Heart right ventricle (tissue), 16 donors: ENCODE results near the gene SLC35F1. TPM values are rescaled to one million over a fixed set of nuclear protein-coding genes. Genes with fewer than 3 reads are reported as not detected.
A peak's percentile ranks its signal among the peaks of the same experiment; 100 is the strongest.
"Not testable (repeated sequence)": the region's sequence is repeated elsewhere in the genome, so short reads cannot be mapped to it uniquely, and the experiment has no call there.

Source experiments
- ATAC-seq, 8 donors: fragments of 200-7000 bp; cut with Tn5 transposase; one replicate each; pipeline ENCODE4 v1.9.1; 2020; ENCODE audit warnings: mild to moderate bottlenecking in 8 of 8, moderate library complexity in 8 of 8, moderate number of reproducible peaks in 1 of 8
- DNase-seq, 2 donors: peaks; one replicate each; pipeline ENCODE4 v3.0.0-alpha.2; 2020
- H3K27ac ChIP-seq, 10 donors: fragments of 200-600 bp; sonication (generic) in 2 of 10; one replicate each; pipeline versions ENCODE4 v1.5.0 to v1.8.0; 2020 to 2022; ENCODE audit warnings: mild to moderate bottlenecking in 3 of 10
- H3K27me3 ChIP-seq, 7 donors: fragments of 200-600 bp; one replicate each; pipeline ENCODE4 v1.8.0; 2021 to 2022; ENCODE audit warnings: mild to moderate bottlenecking in 2 of 7
- H3K36me3 ChIP-seq, 9 donors: fragments of 200-600 bp; sonication (generic) in 1 of 9; one replicate each; pipeline versions ENCODE4 v1.5.0 to v1.8.0; 2020 to 2022; ENCODE audit warnings: mild to moderate bottlenecking in 2 of 9
- H3K4me1 ChIP-seq, 9 donors: fragments of 200-600 bp; sonication (generic) in 1 of 9; one replicate each; pipeline versions ENCODE4 v1.5.0 to v1.8.0; 2020 to 2022; ENCODE audit warnings: mild to moderate bottlenecking in 4 of 9
- H3K4me3 ChIP-seq, 10 donors: fragments of 200-600 bp; sonication (generic) in 2 of 10; one replicate each; pipeline versions ENCODE4 v1.5.0 to v1.8.0; 2020 to 2022; ENCODE audit warnings: mild to moderate bottlenecking in 7 of 10, moderate library complexity in 2 of 10
- H3K9me3 ChIP-seq, 11 donors: fragments of 200-600 bp in 10 of 11; sonication (generic) in 2 of 11; one replicate each; pipeline versions ENCODE4 v1.5.0 to v1.8.0; 2013 to 2022; ENCODE audit warnings: mild to moderate bottlenecking in 2 of 11, control low read depth in 1 of 11, moderate library complexity in 1 of 11
- WGBS, 2 donors: extraction: QIAGEN DNeasy Blood & Tissue Kit; methylation state at CpG; one replicate each; pipeline ENCODE4 v1.1.7; 2013; ENCODE audit warnings: inconsistent platforms in 1 of 2; 5-methylcytosine and 5-hydroxymethylcytosine counted together
- intact Hi-C, 10 donors: fragments of 100-400 bp; cut with DNase I; formaldehyde crosslinking; loops; one replicate each; pipeline versions ENCODE4 v1.11.1 to v1.14.2; 2022
- polyA plus RNA-seq, 2 donors: library from polyadenylated mRNA; stranded (reverse); fragments of 200-250 nt; gene quantifications; one replicate each; pipeline ENCODE4 v1.2.3, GENCODE V29; 2013
- total RNA-seq, 10 donors: library from RNA; stranded (reverse); fragmentation: NEBNext Ultra II Directional in 3 of 10; extraction: Animal tissue kit (Norgen Biotek cat#: 25700) in 3 of 10; gene quantifications; one replicate each; pipeline versions ENCODE4 v1.2.1 to v1.2.4, GENCODE V29; 2021 to 2023
- TF ChIP-seq, protein P1 (sequence below), 9 donors: fragments of 200-600 bp; sonication (generic) in 2 of 9; IDR thresholded peaks; one replicate each; pipeline versions ENCODE4 v1.5.0 to v1.8.0; 2021 to 2022; ENCODE audit warnings: antibody characterized with exemption in 9 of 9, mild to moderate bottlenecking in 5 of 9, moderate library complexity in 1 of 9
- donor health status: Arrhythmogenic right ventricular cardiomyopathy.
- donor health status: ischemic (EF 13 %, LVEDD 7.1; RV severe dilation, severe dysfunction).
- donor health status: healthy with polysubstance abuse.
- donor health status: DM: no; HTN: yes; CAD: no.
- donor health status: DM: no; HTN: no; CAD: no.
- donor health status: ischemic (EF 25% LVEDD 6.9; RV normal size, moderate dysfunction).
- donor health status: ischemic (EF 25% LVEDD 5.7; RV mildly dilated, moderate dysfunction).
- donor health status: healthy.
- donor health status: DM: yes; HTN: yes; CAD: no.
- donor health status: Ischemic cardiomyopathy.
- donor health status: ischemic (EF 35%, LVEDD 5.7; RV mildly dilated, moderate dysfunction).
- donor health status: nonischemic (EF 11% LVEDD 7.7; RV severe dilation, severe dysfunction).
- donor health status: DM: yes; HTN: yes; CAD: no.
- donor health status: PGD.
- donor health status: ischemic (EF 29% LVEDD 5.4; RV normal size, mild dysfunction).
- donor health status: nonischemic (EF 23%, LVEDD 6.1; RV moderate dilation, normal function).

The SLC35F1 gene
- total and polyA plus RNA-seq, 12 donors, result 0.75 to 17.7 (median 6.3) TPM

DNA sequence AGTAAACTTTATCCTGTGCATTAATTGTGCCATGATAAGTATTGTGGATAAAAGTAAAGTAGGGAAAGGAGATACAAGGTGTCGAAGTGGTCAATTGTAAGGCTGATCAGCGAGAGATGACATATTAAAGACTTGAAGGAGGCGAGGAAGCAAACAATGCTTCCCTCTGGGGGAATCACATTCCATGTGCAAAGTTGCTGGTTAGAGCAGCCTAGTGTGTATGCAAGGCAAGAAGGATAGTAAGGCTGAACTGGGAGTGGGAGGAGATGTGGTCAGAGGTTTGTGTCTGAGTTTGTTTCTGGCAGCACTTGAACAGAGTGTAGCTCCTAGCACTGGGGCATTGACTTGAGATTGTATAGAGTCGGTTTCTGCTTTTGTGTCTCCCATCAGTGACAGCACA, 122.9 kb downstream of the SLC35F1 start:
- Histone ChIP-seq H3K27me3 (no peaks in the 10 kb centered on the region), H3K4me3 (no peak overlapping the region), H3K36me3 (no peaks in the 10 kb centered on the region), H3K4me1 (no peaks in the 10 kb centered on the region), H3K27ac (no peak overlapping the region), H3K9me3 (peaks cover 0 to 8% (median 0%) of the 10 kb centered on the region in 11 donors)
- DNase-seq (no peak), ATAC-seq (no peak)
- TF ChIP-seq, protein P1, sequence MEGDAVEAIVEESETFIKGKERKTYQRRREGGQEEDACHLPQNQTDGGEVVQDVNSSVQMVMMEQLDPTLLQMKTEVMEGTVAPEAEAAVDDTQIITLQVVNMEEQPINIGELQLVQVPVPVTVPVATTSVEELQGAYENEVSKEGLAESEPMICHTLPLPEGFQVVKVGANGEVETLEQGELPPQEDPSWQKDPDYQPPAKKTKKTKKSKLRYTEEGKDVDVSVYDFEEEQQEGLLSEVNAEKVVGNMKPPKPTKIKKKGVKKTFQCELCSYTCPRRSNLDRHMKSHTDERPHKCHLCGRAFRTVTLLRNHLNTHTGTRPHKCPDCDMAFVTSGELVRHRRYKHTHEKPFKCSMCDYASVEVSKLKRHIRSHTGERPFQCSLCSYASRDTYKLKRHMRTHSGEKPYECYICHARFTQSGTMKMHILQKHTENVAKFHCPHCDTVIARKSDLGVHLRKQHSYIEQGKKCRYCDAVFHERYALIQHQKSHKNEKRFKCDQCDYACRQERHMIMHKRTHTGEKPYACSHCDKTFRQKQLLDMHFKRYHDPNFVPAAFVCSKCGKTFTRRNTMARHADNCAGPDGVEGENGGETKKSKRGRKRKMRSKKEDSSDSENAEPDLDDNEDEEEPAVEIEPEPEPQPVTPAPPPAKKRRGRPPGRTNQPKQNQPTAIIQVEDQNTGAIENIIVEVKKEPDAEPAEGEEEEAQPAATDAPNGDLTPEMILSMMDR (IDR thresholded peaks at IDR 0.05), result no peak
- WGBS, 2 donors, result 75 to 82% methylated on average over 4 of the region's 4 CpGs
- intact Hi-C loops, result no loop called here

DNA sequence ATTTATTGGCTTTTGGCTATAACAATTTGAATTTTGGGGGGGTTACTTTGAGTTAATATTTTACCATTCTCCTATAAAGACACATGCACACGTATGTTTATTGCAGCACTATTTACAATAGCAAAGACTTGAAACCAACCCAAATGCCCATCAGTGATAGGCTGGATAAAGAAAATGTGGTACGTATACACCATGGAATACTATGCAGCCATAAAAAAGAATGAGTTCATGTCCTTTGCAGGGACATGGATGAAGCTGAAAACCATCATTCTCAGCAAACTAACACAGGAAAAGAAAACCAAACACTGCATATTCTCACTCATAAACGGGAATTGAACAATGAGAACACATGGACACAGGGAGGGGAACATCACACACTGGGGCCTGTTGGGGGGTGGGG, 130.4 kb downstream of the SLC35F1 start:
- intact Hi-C loops, H3K4me3 ChIP-seq, H3K27ac ChIP-seq, DNase-seq, ATAC-seq, H3K4me1 ChIP-seq, H3K36me3 ChIP-seq, H3K27me3 ChIP-seq: not testable (repeated sequence)
- H3K9me3 ChIP-seq, result peaks cover 0 to 32% (median 0%) of the 10 kb centered on the region in 11 donors
- WGBS, 2 donors, result 88% methylated on average over 3 of the region's 3 CpGs

DNA sequence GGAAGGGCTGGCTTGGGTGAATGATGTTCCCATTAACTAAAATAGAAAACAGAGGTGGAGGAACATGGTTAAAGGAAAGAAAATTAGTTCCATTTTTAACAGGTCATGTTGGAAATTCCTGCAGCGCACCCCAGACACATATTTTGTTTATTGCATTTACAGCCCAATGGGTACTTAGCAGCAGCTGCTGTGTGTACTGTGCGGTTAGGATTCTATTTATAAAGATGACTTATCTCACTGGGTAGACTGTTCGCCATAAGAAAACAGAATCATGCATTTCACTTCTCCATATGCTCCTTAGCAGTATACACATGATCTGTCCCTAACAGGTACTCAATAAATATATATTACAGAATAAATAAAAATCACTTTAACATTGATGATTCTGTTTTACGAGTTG, 135.8 kb downstream of the SLC35F1 start:
- intact Hi-C loops, result no loop called here
- H3K4me3 ChIP-seq, result no peak overlapping the region

DNA sequence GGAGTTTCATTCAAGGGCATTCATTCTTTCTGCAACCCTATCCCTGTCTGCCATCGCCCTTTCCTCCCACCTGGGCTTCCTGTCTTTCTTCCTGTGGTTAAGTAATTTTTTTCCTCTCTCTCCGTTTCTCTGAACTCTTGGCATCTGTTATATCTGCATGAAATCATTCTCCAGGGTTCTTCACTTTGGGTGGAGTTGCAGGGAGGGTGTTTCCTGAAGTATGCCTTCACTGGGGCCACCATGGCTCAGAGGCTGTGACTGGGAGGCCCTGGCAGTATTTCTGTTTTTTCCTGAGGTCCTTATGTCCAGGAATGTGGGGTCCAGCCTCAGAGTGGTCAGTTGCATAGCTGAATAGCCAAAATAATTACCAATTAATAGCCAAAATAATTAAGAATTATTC, 137.2 kb downstream of the SLC35F1 start:
- no peak overlapping the region for H3K4me3 ChIP-seq
- ATAC-seq (no peak), DNase-seq (no peak)
- no peak overlapping the region for H3K27ac ChIP-seq
- intact Hi-C loops, result no loop called here
- 42 to 50% methylated on average over 2 of the region's 2 CpGs for WGBS, 2 donors
- H3K9me3 ChIP-seq, result no peaks in the 10 kb centered on the region
- TF ChIP-seq, protein P1 (IDR thresholded peaks at IDR 0.05), result no peak
- no peaks in the 10 kb centered on the region for H3K36me3 ChIP-seq
- H3K27me3 ChIP-seq, result no peaks in the 10 kb centered on the region
- H3K4me1 ChIP-seq, result peaks cover 0 to 13% (median 0%) of the 10 kb centered on the region in 9 donors

More for the DNA sequence above, 135.8 kb downstream of the SLC35F1 start:
- no peaks in the 10 kb centered on the region for H3K27me3 ChIP-seq
- 72 to 74% methylated on average over 4 of the region's 4 CpGs for WGBS, 2 donors
- no peak overlapping the region for H3K27ac ChIP-seq
- H3K9me3 ChIP-seq, result no peaks in the 10 kb centered on the region
- ATAC-seq, result peak in 3 of 8 donors; percentile 42 to 53 (median 52)
- TF ChIP-seq, protein P1 (IDR thresholded peaks at IDR 0.05), result no peak
- H3K4me1 ChIP-seq, result peaks cover 0 to 13% (median 0%) of the 10 kb centered on the region in 9 donors
- DNase-seq, result no peak
- H3K36me3 ChIP-seq, result no peaks in the 10 kb centered on the region

DNA sequence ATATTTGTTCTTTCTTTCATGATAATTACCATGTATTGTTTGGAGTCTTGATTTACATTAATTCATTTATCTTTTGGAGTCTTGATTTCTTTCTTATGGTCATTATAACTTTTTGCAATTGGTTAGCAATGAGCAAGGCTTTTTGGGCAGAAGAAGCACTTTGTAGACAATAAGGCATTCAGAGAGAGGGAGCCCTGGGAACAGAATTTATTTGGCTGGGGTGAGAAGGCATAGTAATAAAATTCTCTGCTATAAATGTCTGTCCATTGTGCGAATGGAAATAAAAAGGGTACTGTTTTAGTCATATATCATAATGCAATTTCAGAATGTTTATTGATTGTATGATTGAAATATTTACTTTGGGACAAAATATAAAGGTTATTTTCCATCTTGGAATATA, 147.0 kb downstream of the SLC35F1 start:
- Histone ChIP-seq H3K9me3 (no peaks in the 10 kb centered on the region), H3K4me3 (no peak overlapping the region), H3K27me3 (no peaks in the 10 kb centered on the region), H3K36me3 (no peaks in the 10 kb centered on the region), H3K4me1 (no peaks in the 10 kb centered on the region), H3K27ac (no peak overlapping the region)
- no peak for ATAC-seq
- DNase-seq, result no peak
- intact Hi-C loops, result loop anchor here in 1 of 10 donors (5.0 kb wide), 1 partner anchor 1247 kb away; no protein-coding TSS in a partner anchor
- TF ChIP-seq, protein P1 (IDR thresholded peaks at IDR 0.05), result no peak
- WGBS, 2 donors, result 88 to 92% methylated on average over 1 of the region's 1 CpG
